ENCODE measurements around the gene PRX. TPM values are rescaled to one million over a fixed set of nuclear protein-coding genes. Genes with fewer than 3 reads are reported as not detected.

PRX gene
- polyA plus RNA-seq, 4 donors = 10.3 to 16.6 (median 11.7) TPM

Other genes with a start within 250 kb of the PRX start
- 10 to 100 TPM; 12.7 to 17.8 (median 13.7) TPM for gene MAP3K10, start 222.0 kb downstream of the PRX start, polyA plus RNA-seq (ENCODE audit: insufficient read length in 4 of 4)
- under 1 TPM in 3 of 4 donors, not detected in 1; 0.10 to 0.19 (median 0.17) TPM for gene TTC9B, start 195.0 kb downstream of the PRX start, polyA plus RNA-seq (ENCODE audit: insufficient read length in 4 of 4)
- 1 to 10 TPM in 3 of 4 donors, under 1 TPM in 1; 0.55 to 1.8 (median 1.3) TPM for gene CCNP, start 186.7 kb downstream of the PRX start, polyA plus RNA-seq (ENCODE audit: insufficient read length in 4 of 4)
- gene AKT2, start 128.0 kb downstream of the PRX start, polyA plus RNA-seq (ENCODE audit: insufficient read length in 4 of 4) = 100 to 1,000 TPM; 148 to 179 (median 157) TPM
- gene C19orf47, start 65.0 kb downstream of the PRX start, polyA plus RNA-seq (ENCODE audit: insufficient read length in 4 of 4) = 10 to 100 TPM; 10.2 to 14.0 (median 12.3) TPM
- 100 to 1,000 TPM; 229 to 330 (median 257) TPM for gene PLD3, start 64.7 kb downstream of the PRX start, polyA plus RNA-seq (ENCODE audit: insufficient read length in 4 of 4)
- gene HIPK4, start 23.2 kb downstream of the PRX start, polyA plus RNA-seq (ENCODE audit: insufficient read length in 4 of 4) = under 1 TPM; 0.10 to 0.19 (median 0.15) TPM
- 10 to 100 TPM in 1 of 4 donors, 1 to 10 TPM in 3; 7.8 to 10.3 (median 8.4) TPM for gene SERTAD1, start 12.6 kb upstream of the PRX start, polyA plus RNA-seq (ENCODE audit: insufficient read length in 4 of 4)
- gene SERTAD3, start 31.0 kb upstream of the PRX start, polyA plus RNA-seq (ENCODE audit: insufficient read length in 4 of 4) = 10 to 100 TPM; 35.5 to 41.4 (median 39.3) TPM
- gene BLVRB, start 52.4 kb upstream of the PRX start, polyA plus RNA-seq (ENCODE audit: insufficient read length in 4 of 4) = 10 to 100 TPM; 41.4 to 61.2 (median 42.3) TPM
- 1 to 10 TPM; 1.0 to 2.0 (median 1.6) TPM for gene SPTBN4, start 53.6 kb upstream of the PRX start, polyA plus RNA-seq (ENCODE audit: insufficient read length in 4 of 4)
- 10 to 100 TPM; 43.2 to 52.3 (median 47.2) TPM for gene SHKBP1, start 163.5 kb upstream of the PRX start, polyA plus RNA-seq (ENCODE audit: insufficient read length in 4 of 4)
- 100 to 1,000 TPM; 186 to 366 (median 197) TPM for gene LTBP4, start 188.0 kb upstream of the PRX start, polyA plus RNA-seq (ENCODE audit: insufficient read length in 4 of 4)

Data from right renal pelvis (tissue), 4 donors.